ENCODE results near the gene PTGER1. TPM values are rescaled to one million over a fixed set of nuclear protein-coding genes. Genes with fewer than 3 reads are reported as not detected.

The PTGER1 gene
- total RNA-seq, 3 donors from 2014 or later, result 0.41 to 1.2 (median 0.63) TPM

DNA sequence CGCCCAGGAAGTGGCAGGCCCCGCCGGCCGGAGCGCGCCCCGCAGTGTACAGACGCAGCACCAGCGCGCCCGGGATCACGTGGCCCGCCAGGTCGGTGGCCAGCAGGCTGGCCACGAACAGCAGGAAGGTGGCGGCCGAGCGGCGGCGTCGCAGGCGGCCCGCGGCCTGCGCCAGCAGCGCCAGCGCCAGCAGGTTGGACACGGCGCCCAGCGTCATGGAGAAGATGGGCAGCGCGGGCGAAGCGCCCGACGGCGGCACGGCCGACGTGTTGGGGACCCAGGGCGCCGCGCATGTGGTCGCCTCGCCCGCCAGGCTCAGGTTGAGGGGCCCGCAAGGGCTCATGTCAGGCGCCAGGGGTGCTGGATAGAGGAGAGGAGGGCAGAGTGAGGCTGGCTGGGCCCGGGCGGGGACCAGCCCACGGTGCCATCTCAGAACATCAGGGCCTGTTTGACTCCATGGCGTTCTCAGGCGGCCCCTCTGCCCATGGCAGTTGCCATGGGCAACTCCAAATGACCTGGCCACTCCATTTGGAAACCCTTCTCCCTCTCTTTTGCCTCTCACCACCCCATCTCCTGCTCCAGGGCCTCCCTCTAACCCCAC lies 1.1 kb downstream of the PTGER1 start:
- DNase-seq (peak in 2 of 3 donors; percentile 68 to 70), ATAC-seq (peak; percentile 50)
- H3K4me3 ChIP-seq, result no peak overlapping the region
- no peak for TF ChIP-seq CTCF (IDR thresholded peaks at IDR 0.05)
- no peaks in the 10 kb centered on the region for H3K36me3 ChIP-seq (ENCODE audit: low read depth)
- no peaks in the 10 kb centered on the region for H3K9me3 ChIP-seq
- H3K4me1 ChIP-seq (ENCODE audit: low read depth), result peaks cover 34% of the 10 kb centered on the region
- intact Hi-C loops (cut with DNase I, micrococcal nuclease), result no loop called here

DNA sequence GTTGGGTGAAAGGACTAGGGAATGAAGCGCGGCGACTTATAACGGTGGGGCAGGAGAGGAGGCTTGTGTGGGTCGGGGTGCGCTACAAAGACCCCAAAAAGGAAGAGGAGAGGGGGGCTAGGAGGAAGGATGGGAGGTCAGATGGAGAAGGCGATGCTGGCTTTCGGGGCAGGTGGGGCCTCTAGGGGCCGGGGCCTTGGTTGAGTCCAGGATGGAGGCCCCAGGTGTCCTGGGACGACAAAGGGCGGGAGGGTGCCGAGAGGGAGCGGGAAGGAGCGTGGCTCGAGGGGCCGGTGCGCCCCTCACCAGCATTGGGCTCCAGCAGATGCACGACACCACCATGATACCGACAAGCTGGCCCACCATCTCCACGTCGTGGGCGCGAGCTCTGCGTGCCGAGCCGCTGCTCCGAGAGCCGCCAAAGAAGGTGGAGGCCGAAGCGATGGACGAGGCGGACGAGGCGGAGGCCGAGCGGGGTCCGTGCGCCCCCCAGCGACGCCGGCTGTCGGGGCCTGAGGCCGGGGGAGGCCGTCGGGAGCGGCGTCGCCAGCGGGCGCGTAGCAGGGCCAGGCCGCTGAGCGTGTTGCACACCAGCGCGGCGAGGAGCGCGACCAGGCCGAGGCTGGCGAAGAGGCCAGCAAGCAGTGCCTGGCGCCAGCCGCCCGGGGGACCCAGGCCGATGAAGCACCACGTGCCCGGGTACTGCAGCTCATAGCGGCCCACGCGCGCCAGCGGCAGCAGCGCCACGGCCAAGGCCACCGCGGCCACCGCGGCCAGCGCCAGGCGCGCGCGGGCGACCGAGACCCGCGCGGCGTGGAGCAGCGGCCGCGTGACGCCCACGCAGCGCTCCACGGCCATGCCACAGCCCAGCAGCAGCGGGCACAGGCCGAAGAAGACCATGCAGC lies 1.8 kb downstream of the PTGER1 start:
- no peak overlapping the region for H3K4me3 ChIP-seq
- peaks cover 34% of the 10 kb centered on the region for H3K4me1 ChIP-seq (ENCODE audit: low read depth)
- DNase-seq, result peak in 1 of 3 donors; percentile 51
- H3K9me3 ChIP-seq, result no peaks in the 10 kb centered on the region
- TF ChIP-seq CTCF (IDR thresholded peaks at IDR 0.05), result no peak
- intact Hi-C loops (cut with DNase I, micrococcal nuclease), result no loop called here
- no peaks in the 10 kb centered on the region for H3K36me3 ChIP-seq (ENCODE audit: low read depth)
- peak; percentile 1 for ATAC-seq

GRCh38 chr19:14472202-14472938 lies 2.8 kb downstream of the PTGER1 start:
- no peak overlapping the region for H3K4me3 ChIP-seq
- H3K9me3 ChIP-seq, result no peaks in the 10 kb centered on the region
- peaks cover 34% of the 10 kb centered on the region for H3K4me1 ChIP-seq (ENCODE audit: low read depth)
- TF ChIP-seq CTCF (IDR thresholded peaks at IDR 0.05), result peak; percentile 98
- DNase-seq (peak; percentile 73 to 83 (median 76)), ATAC-seq (peak; percentile 62)
- no peaks in the 10 kb centered on the region for H3K36me3 ChIP-seq (ENCODE audit: low read depth)
- intact Hi-C loops (cut with DNase I, micrococcal nuclease), result no loop called here

- Histone ChIP-seq H3K4me1 (ENCODE audit: low read depth) (peaks cover 34% of the 10 kb centered on the region), H3K9me3 (no peaks in the 10 kb centered on the region), H3K4me3 (no peak overlapping the region), H3K36me3 (ENCODE audit: low read depth) (no peaks in the 10 kb centered on the region)
- no peak for ATAC-seq
- DNase-seq, result no peak
- no peak for TF ChIP-seq CTCF (IDR thresholded peaks at IDR 0.05)
- intact Hi-C loops (cut with DNase I, micrococcal nuclease), result no loop called here
Measured at GRCh38 chr19:14471436-14472187, 3.5 kb downstream of the PTGER1 start.
